CD4-positive, alpha-beta T cell treated with Interleukin-15 for 4 hours (primary cell): ENCODE data around the gene PCDHGA10.
A peak's percentile ranks its signal among the peaks of the same experiment; 100 is the strongest.
"Not testable (repeated sequence)": the region's sequence is repeated elsewhere in the genome, so short reads cannot be mapped to it uniquely, and the experiment has no call there.

Source experiments
- DNase-seq: peaks from one replicate; pipeline ENCODE4 v3.0.0-alpha.2; 2020; ENCODE audit warnings: low spot score

Gene PCDHGA10

GRCh38 chr5:141420855-141421488 lies 8.2 kb downstream of the PCDHGA10 start, which contains the start of gene PCDHGA11:
Gene PCDHGA11 (plus strand): TSS chr5:141421051. CDS start chr5:141421228, 177 bp downstream.
- peak; percentile 42 for DNase-seq

GRCh38 chr5:141421489-141421855 lies 8.7 kb downstream of the PCDHGA10 start:
- DNase-seq = no peak

DNA sequence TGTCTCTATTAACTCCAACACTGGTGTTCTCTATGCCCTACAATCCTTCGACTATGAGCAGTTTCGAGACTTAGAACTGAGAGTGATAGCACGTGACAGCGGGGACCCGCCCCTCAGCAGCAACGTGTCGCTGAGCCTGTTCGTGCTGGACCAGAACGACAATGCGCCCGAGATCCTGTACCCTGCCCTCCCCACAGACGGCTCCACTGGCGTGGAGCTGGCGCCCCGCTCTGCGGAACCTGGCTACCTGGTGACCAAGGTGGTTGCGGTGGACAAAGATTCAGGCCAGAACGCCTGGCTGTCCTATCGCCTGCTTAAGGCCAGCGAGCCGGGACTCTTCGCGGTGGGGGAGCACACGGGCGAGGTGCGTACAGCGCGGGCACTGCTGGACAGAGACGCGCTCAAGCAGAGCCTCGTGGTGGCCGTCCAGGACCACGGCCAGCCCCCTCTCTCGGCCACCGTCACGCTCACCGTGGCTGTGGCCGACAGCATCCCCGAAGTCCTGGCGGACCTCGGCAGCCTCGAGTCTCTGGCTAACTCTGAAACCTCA lies 10.0 kb downstream of the PCDHGA10 start:
- DNase-seq = no peak

- no peak for DNase-seq
Measured at GRCh38 chr5:141427783-141428426, 15.1 kb downstream of the PCDHGA10 start.

- DNase-seq = no peak
Measured at GRCh38 chr5:141430332-141431113, 17.7 kb downstream of the PCDHGA10 start, which contains the start of gene PCDHGA12. Gene PCDHGA12 (plus strand): TSS chr5:141430507. CDS start chr5:141430760, 253 bp downstream.

- DNase-seq = no peak
Measured at GRCh38 chr5:141431286-141431685, 18.5 kb downstream of the PCDHGA10 start.

GRCh38 chr5:141432308-141432707 lies 19.5 kb downstream of the PCDHGA10 start:
- not testable (repeated sequence) for DNase-seq

GRCh38 chr5:141432726-141433125 lies 19.9 kb downstream of the PCDHGA10 start:
- DNase-seq = not testable (repeated sequence)

DNA sequence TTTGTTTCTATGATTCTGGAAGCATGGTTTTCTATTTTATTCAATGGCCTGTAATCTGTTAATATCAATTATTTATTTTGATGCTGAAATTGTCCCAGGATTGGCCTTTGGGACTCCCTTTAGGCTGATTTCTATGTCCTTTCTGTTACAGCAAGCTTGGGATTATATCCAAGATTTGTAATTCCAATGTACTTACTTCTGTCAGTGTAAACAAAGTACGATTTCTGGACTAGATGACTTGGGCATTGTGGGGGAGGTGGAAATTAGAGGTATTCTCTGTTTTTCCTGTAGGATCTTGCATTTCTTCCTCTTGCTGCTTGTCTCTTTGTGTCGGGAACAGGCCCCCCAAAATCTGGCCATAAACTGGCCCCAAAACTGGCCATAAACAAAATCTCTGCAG lies 21.2 kb downstream of the PCDHGA10 start:
- no peak for DNase-seq

- no peak for DNase-seq
Measured at GRCh38 chr5:141437221-141437620, 24.4 kb downstream of the PCDHGA10 start.

GRCh38 chr5:141439411-141440141 lies 26.8 kb downstream of the PCDHGA10 start:
- DNase-seq = no peak

- no peak for DNase-seq
Measured at GRCh38 chr5:141440341-141440740, 27.6 kb downstream of the PCDHGA10 start.

- no peak for DNase-seq
Measured at GRCh38 chr5:141441571-141442170, 28.9 kb downstream of the PCDHGA10 start.

DNA sequence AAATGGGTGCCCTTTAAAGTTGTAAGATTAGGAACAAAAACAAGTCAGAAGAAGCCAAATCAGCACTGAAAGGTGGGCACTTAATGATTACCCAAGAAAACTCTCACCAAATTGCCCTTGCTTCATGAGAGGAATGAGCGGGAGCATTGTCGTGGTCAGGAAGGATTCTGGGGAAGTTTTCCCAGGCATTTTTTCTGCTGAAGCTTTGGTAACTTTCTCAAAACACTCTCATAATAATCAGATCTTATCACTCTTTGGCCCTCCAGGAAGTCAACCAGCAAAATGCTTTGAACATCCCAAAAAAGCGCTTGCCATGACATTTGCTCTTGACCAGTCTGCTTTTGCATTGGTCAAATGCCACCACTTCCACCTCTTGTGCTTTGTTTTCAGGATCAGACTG lies 52.6 kb downstream of the PCDHGA10 start:
- DNase-seq = no peak
